HepG2 (cell line): ENCODE measurements around the gene IL1RL2. TPM values are rescaled to one million over a fixed set of nuclear protein-coding genes. Genes with fewer than 3 reads are reported as not detected.

Experiments used
- ATAC-seq: fragments of 200-7000 bp; cut with Tn5 transposase; 3 replicates; pipeline ENCODE4 v1.9.1; 2020; ENCODE audit warnings: mild to moderate bottlenecking, moderate library complexity
- BruUV-seq: library from RNA; stranded (reverse); fragments of 400-500 nt; replicated peaks from 2 replicates; lab custom pipeline; 2021; lab: Mats Ljungman, UMichigan
- CTCF ChIA-PET: fragments of 300-600 bp; formaldehyde crosslinking; extraction: SDS; loops from one replicate; lab custom pipeline; 2021; ENCODE audit warnings: low total read pairs, inconsistent platforms, low intra/inter-chr PET ratio; lab: Yijun Ruan, JAX
- POLR2A ChIA-PET: fragments of 350-600 bp; sonication (Branson Sonifier 250); formaldehyde crosslinking; loops from one replicate; lab custom pipeline; 2020; ENCODE audit warnings: antibody characterized with exemption, inconsistent platforms; lab: Yijun Ruan, JAX
- DNase-seq: peaks from one replicate; pipeline ENCODE4 v3.0.0-alpha.2; 2015; ENCODE audit warnings: low spot score
- FAIRE-seq: peaks from 3 replicates; lab custom pipeline; 2011; peaks lifted over from hg19 to GRCh38; lab: Jason Lieb, UNC
- H2AFZ ChIP-seq: one replicate; pipeline ENCODE4 v1.6.1; 2011; ENCODE audit warnings: low read length, inconsistent platforms
- H3K27ac ChIP-seq: fragments of 300-600 bp; 3 replicates; pipeline ENCODE4 v1.8.0; 2011; ENCODE audit warnings: mixed run types, mild to moderate bottlenecking, mixed read lengths, low read length, inconsistent platforms; ENCODE audit not compliant: insufficient read depth; ENCODE audit errors: extremely low read length
- H3K27me3 ChIP-seq, 2 experiments: fragments of 200-600 bp in 1 of 2; 2 replicates in 1 of 2; 3 replicates in 1 of 2; pipeline versions ENCODE4 v1.6.0 to v1.8.0; 2011; ENCODE audit warnings: low read length in 2 of 2, mild to moderate bottlenecking in 2 of 2, moderate library complexity in 2 of 2, inconsistent platforms in 1 of 2; ENCODE audit not compliant: insufficient read depth in 2 of 2, control insufficient read depth in 1 of 2
- H3K36me3 ChIP-seq, 2 experiments: fragments of 200-600 bp in 1 of 2; replicated peaks in 1 of 2; 2 replicates in 1 of 2; 3 replicates in 1 of 2; pipeline versions ENCODE4 v1.5.1 to v1.8.0; 2011; ENCODE audit warnings: low read length in 2 of 2, inconsistent platforms in 1 of 2; ENCODE audit not compliant: insufficient read depth in 2 of 2, control insufficient read depth in 1 of 2
- H3K4me1 ChIP-seq: 2 replicates; pipeline ENCODE4 v1.5.1; 2012; ENCODE audit warnings: low read length, inconsistent platforms; ENCODE audit not compliant: insufficient read depth
- H3K4me2 ChIP-seq: 2 replicates; pipeline ENCODE4 v1.6.0; 2011; ENCODE audit warnings: low read depth, low read length, inconsistent platforms
- H3K4me3 ChIP-seq, 3 experiments: fragments of 200-600 bp in 1 of 3; sonication (generic), shearing (Covaris generic) in 1 of 3; replicated peaks in 1 of 3; 2 replicates each; pipeline ENCODE4 v1.5.1; 2011 to 2016; ENCODE audit warnings: low read length in 3 of 3, inconsistent platforms in 2 of 3, low read depth in 2 of 3, mild to moderate bottlenecking in 2 of 3, control low read depth in 1 of 3, mixed read lengths in 1 of 3; ENCODE audit not compliant: insufficient read depth in 1 of 3
- H3K79me2 ChIP-seq: one replicate; pipeline ENCODE4 v1.6.1; 2011; ENCODE audit warnings: low read length, inconsistent platforms; ENCODE audit not compliant: insufficient read depth
- H3K9ac ChIP-seq: 2 replicates; pipeline ENCODE4 v1.6.0; 2011; ENCODE audit warnings: mild to moderate bottlenecking, low read depth, low read length, inconsistent platforms; ENCODE audit not compliant: insufficient read depth
- H3K9me3 ChIP-seq: 2 replicates; pipeline ENCODE4 v1.5.1; 2012; ENCODE audit warnings: mild to moderate bottlenecking, low read length
- H4K20me1 ChIP-seq: 2 replicates; pipeline ENCODE4 v1.6.0; 2011; ENCODE audit warnings: inconsistent platforms, mild to moderate bottlenecking, low read length, moderate library complexity; ENCODE audit not compliant: insufficient read depth
- AGO2 ChIP-seq: fragments of 200-400 bp; formaldehyde crosslinking; optimal IDR thresholded peaks from 2 replicates; pipeline ENCODE3; 2017; ENCODE audit warnings: mild to moderate bottlenecking, low read depth, low read length, moderate library complexity
- FOSL2 ChIP-seq: sonication (generic); formaldehyde crosslinking; IDR thresholded peaks from 2 replicates; pipeline ENCODE4 v1.4.0; 2020; ENCODE audit warnings: missing genetic modification reagents
- FOXP1 ChIP-seq, 2 experiments: fragments of 450-650 bp in 1 of 2; IDR thresholded peaks; 2 replicates each; pipeline ENCODE4 v1.6.1; 2017 to 2018; ENCODE audit warnings: antibody characterized with exemption in 1 of 2
- HOXD1 ChIP-seq: sonication (generic); formaldehyde crosslinking; IDR thresholded peaks from 2 replicates; pipeline ENCODE4 v1.5.0; 2020; ENCODE audit warnings: missing genetic modification reagents
- KAT7 ChIP-seq: IDR thresholded peaks from 2 replicates; pipeline ENCODE4 v1.6.1; 2018; ENCODE audit warnings: borderline replicate concordance, missing compliant biosample characterization
- NR2C2 ChIP-seq: sonication (generic); formaldehyde crosslinking; IDR thresholded peaks from 2 replicates; pipeline ENCODE4 v1.4.0; 2020; ENCODE audit warnings: missing genetic modification reagents, mild to moderate bottlenecking, moderate library complexity, borderline replicate concordance
- PHF21A ChIP-seq: sonication (generic); formaldehyde crosslinking; IDR thresholded peaks from 2 replicates; pipeline ENCODE4 v1.5.0; 2020; ENCODE audit warnings: mild to moderate bottlenecking, missing genetic modification reagents
- PHF8 ChIP-seq: sonication (generic); formaldehyde crosslinking; IDR thresholded peaks from 2 replicates; pipeline ENCODE4 v1.5.0; 2020; ENCODE audit warnings: missing genetic modification reagents
- RFX5 ChIP-seq: IDR thresholded peaks from 2 replicates; pipeline ENCODE4 v1.6.1; 2011; ENCODE audit warnings: low read depth, low read length, improper control_type of control experiment
- SP4 ChIP-seq: sonication (generic); formaldehyde crosslinking; IDR thresholded peaks from 2 replicates; pipeline ENCODE4 v1.8.1; 2023; ENCODE audit warnings: mild to moderate bottlenecking, missing genetic modification reagents
- TRIM24 ChIP-seq: sonication (generic); formaldehyde crosslinking; IDR thresholded peaks from 2 replicates; pipeline ENCODE4 v1.8.0; 2022; ENCODE audit warnings: mild to moderate bottlenecking, missing genetic modification reagents
- YEATS4 ChIP-seq: sonication (generic); formaldehyde crosslinking; IDR thresholded peaks from 2 replicates; pipeline ENCODE4 v1.4.0; 2020; ENCODE audit warnings: missing genetic modification reagents, borderline replicate concordance
- ZNF296 ChIP-seq: sonication (generic); formaldehyde crosslinking; conservative IDR thresholded peaks from 2 replicates; pipeline ENCODE4 v1.5.0; 2020; ENCODE audit warnings: mild to moderate bottlenecking, missing genetic modification reagents
- ZNF430 ChIP-seq: sonication (generic); formaldehyde crosslinking; IDR thresholded peaks from 2 replicates; pipeline ENCODE4 v1.9.0; 2021; ENCODE audit warnings: mild to moderate bottlenecking, missing genetic modification reagents
- ZSCAN12 ChIP-seq: sonication (generic); formaldehyde crosslinking; IDR thresholded peaks from 2 replicates; pipeline ENCODE4 v1.9.0; 2021; ENCODE audit warnings: mild to moderate bottlenecking, missing genetic modification reagents
- ZSCAN25 ChIP-seq: sonication (generic); formaldehyde crosslinking; IDR thresholded peaks from 2 replicates; pipeline ENCODE4 v1.8.0; 2022; ENCODE audit warnings: mild to moderate bottlenecking, missing genetic modification reagents
- ZSCAN9 ChIP-seq: IDR thresholded peaks from 2 replicates; pipeline ENCODE4 v1.6.1; 2016; ENCODE audit warnings: borderline replicate concordance
- WGBS: methylation state at CpG from one replicate; pipeline ENCODE4 v1.1.6; 2017; ENCODE audit warnings: low lambda C conversion rate; 5-methylcytosine and 5-hydroxymethylcytosine counted together
- in situ Hi-C: cut with HindIII; loops from 2 replicates; pipeline ENCODE4 v1.10.0; 2017; ENCODE audit warnings: low pct_unique_long_range_greater_than_20kb; ENCODE audit not compliant: extremely low pct_ligation_motif_present
- intact Hi-C: fragments of 100-400 bp; cut with micrococcal nuclease; formaldehyde crosslinking; loops from one replicate; pipeline ENCODE4 v1.10.0; 2022; ENCODE audit not compliant: unreplicated experiment
- polyA plus RNA-seq, 8 experiments: library from polyadenylated mRNA; depleted of rRNA in 3 of 8; stranded (reverse) in 7 of 8; unstranded in 1 of 8; fragments of >200 nt; fragmentation: Illumina TruSeq in 4 of 8; extraction: Trizol in 4 of 8; gene quantifications; 2 replicates each; pipeline versions ENCODE4 v1.2.1 to v1.2.3, GENCODE V29; 2011 to 2016; ENCODE audit warnings: low read depth in 4 of 8, missing spikeins in 1 of 8, mixed read lengths in 1 of 8; ENCODE audit not compliant: insufficient read depth in 1 of 8
- total RNA-seq, 5 experiments: library from RNA; depleted of rRNA; stranded (reverse); fragments of >200 nt; fragmentation: Illumina TruSeq; extraction: Trizol; gene quantifications; 2 replicates each; pipeline ENCODE4 v1.2.3, GENCODE V29; 2016; ENCODE audit warnings: low read depth in 1 of 5
- TF ChIP-seq, protein P1 (sequence below): sonication (generic); formaldehyde crosslinking; IDR thresholded peaks from 2 replicates; pipeline ENCODE4 v1.4.0; 2020; ENCODE audit warnings: mild to moderate bottlenecking, low read depth, missing genetic modification reagents
- TF ChIP-seq, protein P2 (sequence below): IDR thresholded peaks from 2 replicates; pipeline ENCODE4 v1.6.1; 2016; ENCODE audit warnings: missing compliant biosample characterization, missing genetic modification reagents, borderline replicate concordance

The IL1RL2 gene
- total and polyA plus RNA-seq, 2 of the 13 experiments (the other 11 are each of a cell fraction or from before 2014, with no cell fraction given): 0.03 TPM; not detected in 1

DNA sequence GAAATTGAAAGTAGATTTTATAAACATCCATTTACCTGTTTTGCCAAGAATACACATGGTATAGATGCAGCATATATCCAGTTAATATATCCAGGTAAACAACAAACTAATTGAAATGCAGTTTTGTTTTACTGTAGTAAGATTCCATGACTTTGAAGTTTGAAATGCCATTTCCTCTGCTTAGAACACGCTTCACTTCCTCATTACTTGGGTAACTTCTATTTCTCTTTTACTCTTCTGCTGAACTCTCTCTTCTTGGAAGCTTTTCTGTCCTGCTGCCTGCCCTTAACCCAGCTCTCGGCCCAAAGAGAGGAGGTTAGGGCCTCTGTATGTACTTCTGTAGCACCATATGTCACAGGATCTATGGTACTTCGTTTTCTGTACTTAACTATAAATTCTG lies 14.1 kb upstream of the IL1RL2 start:
- H4K20me1 ChIP-seq: no peaks in the 10 kb centered on the region
- H3K4me3 ChIP-seq: no peak overlapping the region
- DNase-seq (no peak), FAIRE-seq (no peak), ATAC-seq (no peak)
- no peak overlapping the region for H3K4me2 ChIP-seq
- in situ Hi-C loops: no loop called here
- no peaks in the 10 kb centered on the region for H3K4me1 ChIP-seq
- intact Hi-C loops: no loop called here
- no peak overlapping the region for H2AFZ ChIP-seq
- WGBS: 91% methylated on average over 3 of the region's 3 CpGs
- ChIA-PET POLR2A (no interaction called here), CTCF (no interaction called here)
- no peaks in the 10 kb centered on the region for H3K79me2 ChIP-seq
- no TSS peak for BruUV-seq
- no peak overlapping the region for H3K9ac ChIP-seq
- H3K9me3 ChIP-seq: no peaks in the 10 kb centered on the region
- H3K36me3 ChIP-seq: peaks cover 34 to 94% of the 10 kb centered on the region in 2 experiments
- TF ChIP-seq, protein P1, sequence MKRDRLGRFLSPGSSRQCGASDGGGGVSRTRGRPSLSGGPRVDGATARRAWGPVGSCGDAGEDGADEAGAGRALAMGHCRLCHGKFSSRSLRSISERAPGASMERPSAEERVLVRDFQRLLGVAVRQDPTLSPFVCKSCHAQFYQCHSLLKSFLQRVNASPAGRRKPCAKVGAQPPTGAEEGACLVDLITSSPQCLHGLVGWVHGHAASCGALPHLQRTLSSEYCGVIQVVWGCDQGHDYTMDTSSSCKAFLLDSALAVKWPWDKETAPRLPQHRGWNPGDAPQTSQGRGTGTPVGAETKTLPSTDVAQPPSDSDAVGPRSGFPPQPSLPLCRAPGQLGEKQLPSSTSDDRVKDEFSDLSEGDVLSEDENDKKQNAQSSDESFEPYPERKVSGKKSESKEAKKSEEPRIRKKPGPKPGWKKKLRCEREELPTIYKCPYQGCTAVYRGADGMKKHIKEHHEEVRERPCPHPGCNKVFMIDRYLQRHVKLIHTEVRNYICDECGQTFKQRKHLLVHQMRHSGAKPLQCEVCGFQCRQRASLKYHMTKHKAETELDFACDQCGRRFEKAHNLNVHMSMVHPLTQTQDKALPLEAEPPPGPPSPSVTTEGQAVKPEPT (CRISPR knock-in tag): no peak
- TF ChIP-seq PHF21A (CRISPR knock-in tag): no peak
- no peak for TF ChIP-seq FOXP1 (IDR thresholded peaks at IDR 0.05)
- TF ChIP-seq FOXP1 (CRISPR knock-in tag; IDR thresholded peaks at IDR 0.05): no peak
- TF ChIP-seq RFX5: no peak
- no peak for TF ChIP-seq ZSCAN12 (CRISPR knock-in tag)
- TF ChIP-seq YEATS4 (CRISPR knock-in tag): no peak
- no peak for TF ChIP-seq ZSCAN25 (CRISPR knock-in tag)
- TF ChIP-seq TRIM24 (CRISPR knock-in tag): no peak
- TF ChIP-seq SP4 (CRISPR knock-in tag): no peak
- TF ChIP-seq ZSCAN9 (CRISPR knock-in tag): no peak
- TF ChIP-seq PHF8 (CRISPR knock-in tag): no peak
- no peak for TF ChIP-seq ZNF430 (CRISPR knock-in tag)
- no peak for TF ChIP-seq HOXD1
- no peak for TF ChIP-seq FOSL2 (CRISPR knock-in tag)
- TF ChIP-seq NR2C2 (CRISPR knock-in tag): no peak
- no peak for TF ChIP-seq AGO2
- no peak for TF ChIP-seq ZNF296 (CRISPR knock-in tag)
- TF ChIP-seq KAT7 (CRISPR knock-in tag): no peak
- TF ChIP-seq, protein P2, sequence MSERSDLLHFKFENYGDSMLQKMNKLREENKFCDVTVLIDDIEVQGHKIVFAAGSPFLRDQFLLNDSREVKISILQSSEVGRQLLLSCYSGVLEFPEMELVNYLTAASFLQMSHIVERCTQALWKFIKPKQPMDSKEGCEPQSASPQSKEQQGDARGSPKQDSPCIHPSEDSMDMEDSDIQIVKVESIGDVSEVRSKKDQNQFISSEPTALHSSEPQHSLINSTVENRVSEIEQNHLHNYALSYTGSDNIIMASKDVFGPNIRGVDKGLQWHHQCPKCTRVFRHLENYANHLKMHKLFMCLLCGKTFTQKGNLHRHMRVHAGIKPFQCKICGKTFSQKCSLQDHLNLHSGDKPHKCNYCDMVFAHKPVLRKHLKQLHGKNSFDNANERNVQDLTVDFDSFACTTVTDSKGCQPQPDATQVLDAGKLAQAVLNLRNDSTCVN: no peak
- no peaks in the 10 kb centered on the region for H3K27me3 ChIP-seq
- H3K27ac ChIP-seq: no peak overlapping the region
